Thoracic aorta (tissue), 2 donors: ENCODE data around the gene ALAD. TPM values are rescaled to one million over a fixed set of nuclear protein-coding genes. Genes with fewer than 3 reads are reported as not detected.
"Not testable (repeated sequence)": the region's sequence is repeated elsewhere in the genome, so short reads cannot be mapped to it uniquely, and the experiment has no call there.

Experiments
- ATAC-seq: fragments of 150-250 bp; one replicate; pipeline ENCODE4 v1.8.0; 2017; ENCODE audit warnings: low read depth; ENCODE audit not compliant: insufficient number of reproducible peaks, low FRiP score
- DNase-seq: peaks from one replicate; pipeline ENCODE4 v3.0.0-alpha.2; 2020; ENCODE audit warnings: low spot score
- H3K27ac ChIP-seq, 2 donors: fragments of 200-600 bp; sonication (generic); 1 replicate in 1 of 2; 2 replicates in 1 of 2; pipeline ENCODE4 v1.5.1; 2016; ENCODE audit warnings: mild to moderate bottlenecking in 2 of 2, moderate library complexity in 2 of 2
- H3K27me3 ChIP-seq: fragments of 200-600 bp; sonication (generic); replicated peaks from 2 replicates; pipeline ENCODE4 v1.6.0; 2016; ENCODE audit warnings: mild to moderate bottlenecking; ENCODE audit not compliant: insufficient read depth
- H3K36me3 ChIP-seq: fragments of 200-600 bp; sonication (generic); one replicate; pipeline ENCODE4 v1.5.1; 2016
- H3K4me1 ChIP-seq, 2 donors: fragments of 200-600 bp; sonication (generic); 1 replicate in 1 of 2; 2 replicates in 1 of 2; pipeline versions ENCODE4 v1.5.1 to v1.6.0; 2016; ENCODE audit warnings: low read depth in 2 of 2, mild to moderate bottlenecking in 1 of 2; ENCODE audit not compliant: control insufficient read depth in 1 of 2
- H3K4me3 ChIP-seq: fragments of 200-600 bp; sonication (generic); 2 replicates; pipeline ENCODE4 v1.5.1; 2016; ENCODE audit warnings: mild to moderate bottlenecking
- H3K9me3 ChIP-seq: fragments of 200-600 bp; sonication (generic); 2 replicates; pipeline ENCODE4 v1.5.1; 2016
- total RNA-seq, 2 donors: library from RNA; depleted of rRNA; stranded (reverse); fragments of >200 nt; gene quantifications; one replicate each; pipeline versions ENCODE4 v1.1.0 to v1.2.3, GENCODE V29; 2016
- TF ChIP-seq, protein P1 (sequence below): fragments of 200-600 bp; sonication (generic); IDR thresholded peaks from one replicate; pipeline ENCODE4 v1.5.1; 2019; ENCODE audit warnings: antibody characterized with exemption

ALAD gene
- total RNA-seq, 2 donors from 2014 or later = 23.0 to 26.0 TPM

DNA sequence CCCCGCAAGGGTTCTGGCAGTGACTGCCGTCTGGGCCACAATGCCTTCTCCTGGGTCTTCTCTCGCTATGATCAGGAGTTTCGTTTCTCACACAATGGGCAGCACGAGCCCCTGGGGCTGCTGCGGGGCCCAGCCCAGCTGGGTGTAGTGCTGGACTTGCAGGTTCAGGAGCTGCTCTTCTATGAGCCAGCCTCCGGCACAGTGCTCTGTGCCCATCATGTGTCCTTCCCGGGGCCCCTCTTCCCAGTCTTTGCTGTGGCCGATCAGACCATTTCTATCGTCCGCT is 31.3 kb downstream of the ALAD start:
- no peaks in the 10 kb centered on the region for H3K9me3 ChIP-seq
- no peak overlapping the region for H3K4me3 ChIP-seq
- H3K36me3 ChIP-seq = peaks cover 15% of the 10 kb centered on the region
- DNase-seq (no peak), ATAC-seq (no peak)
- TF ChIP-seq, protein P1, sequence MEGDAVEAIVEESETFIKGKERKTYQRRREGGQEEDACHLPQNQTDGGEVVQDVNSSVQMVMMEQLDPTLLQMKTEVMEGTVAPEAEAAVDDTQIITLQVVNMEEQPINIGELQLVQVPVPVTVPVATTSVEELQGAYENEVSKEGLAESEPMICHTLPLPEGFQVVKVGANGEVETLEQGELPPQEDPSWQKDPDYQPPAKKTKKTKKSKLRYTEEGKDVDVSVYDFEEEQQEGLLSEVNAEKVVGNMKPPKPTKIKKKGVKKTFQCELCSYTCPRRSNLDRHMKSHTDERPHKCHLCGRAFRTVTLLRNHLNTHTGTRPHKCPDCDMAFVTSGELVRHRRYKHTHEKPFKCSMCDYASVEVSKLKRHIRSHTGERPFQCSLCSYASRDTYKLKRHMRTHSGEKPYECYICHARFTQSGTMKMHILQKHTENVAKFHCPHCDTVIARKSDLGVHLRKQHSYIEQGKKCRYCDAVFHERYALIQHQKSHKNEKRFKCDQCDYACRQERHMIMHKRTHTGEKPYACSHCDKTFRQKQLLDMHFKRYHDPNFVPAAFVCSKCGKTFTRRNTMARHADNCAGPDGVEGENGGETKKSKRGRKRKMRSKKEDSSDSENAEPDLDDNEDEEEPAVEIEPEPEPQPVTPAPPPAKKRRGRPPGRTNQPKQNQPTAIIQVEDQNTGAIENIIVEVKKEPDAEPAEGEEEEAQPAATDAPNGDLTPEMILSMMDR = no peak
- H3K27me3 ChIP-seq = no peaks in the 10 kb centered on the region
- no peak overlapping the region for H3K27ac ChIP-seq
- peaks cover 0 to 11% of the 10 kb centered on the region in 2 donors for H3K4me1 ChIP-seq

DNA sequence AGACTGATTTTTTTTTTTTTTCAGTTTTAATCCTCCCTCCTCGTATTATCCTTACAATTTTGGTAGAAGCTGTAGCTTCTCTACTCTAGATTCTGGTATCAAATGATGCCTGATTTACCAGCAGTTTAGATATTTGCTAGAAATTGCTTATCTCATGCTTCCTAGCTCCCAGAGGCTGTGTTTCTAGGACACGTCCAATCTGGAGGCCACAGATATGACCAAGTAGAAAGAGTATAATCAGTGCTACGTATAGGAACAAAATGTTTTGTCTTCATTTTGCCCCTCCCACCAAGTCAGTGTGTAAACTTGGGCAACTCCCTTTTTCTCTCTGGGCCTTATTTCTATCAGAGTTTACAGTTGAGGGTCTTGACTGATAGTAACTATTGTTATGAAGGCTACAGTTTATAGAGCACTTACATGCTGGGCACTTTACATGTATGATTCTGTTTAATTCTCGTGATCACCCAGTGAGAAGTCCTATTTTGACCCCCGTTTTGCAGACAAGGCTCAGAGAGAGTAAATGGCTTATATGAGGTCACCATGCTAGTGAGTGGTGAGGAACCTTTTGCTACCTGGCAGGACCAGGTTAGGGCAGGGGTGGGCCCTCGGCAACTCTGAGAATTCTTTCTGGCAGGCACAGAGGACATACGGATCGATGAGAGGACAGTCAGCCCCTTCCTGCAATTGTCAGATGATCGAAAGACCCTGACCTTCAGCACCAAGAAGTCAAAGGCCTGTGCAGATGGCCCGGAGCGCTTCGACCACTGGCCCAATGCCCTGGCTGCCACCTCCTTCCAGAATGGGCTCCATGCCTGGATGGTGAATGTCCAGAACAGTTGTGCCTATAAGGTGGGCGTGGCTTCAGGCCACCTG is 31.9 kb downstream of the ALAD start:
- DNase-seq (no peak), ATAC-seq (no peak)
- TF ChIP-seq, protein P1 = no peak
- Histone ChIP-seq H3K4me1 (peaks cover 0 to 11% of the 10 kb centered on the region in 2 donors), H3K9me3 (no peaks in the 10 kb centered on the region), H3K27ac (no peak overlapping the region), H3K4me3 (no peak overlapping the region), H3K27me3 (no peaks in the 10 kb centered on the region), H3K36me3 (peaks cover 12% of the 10 kb centered on the region)

DNA sequence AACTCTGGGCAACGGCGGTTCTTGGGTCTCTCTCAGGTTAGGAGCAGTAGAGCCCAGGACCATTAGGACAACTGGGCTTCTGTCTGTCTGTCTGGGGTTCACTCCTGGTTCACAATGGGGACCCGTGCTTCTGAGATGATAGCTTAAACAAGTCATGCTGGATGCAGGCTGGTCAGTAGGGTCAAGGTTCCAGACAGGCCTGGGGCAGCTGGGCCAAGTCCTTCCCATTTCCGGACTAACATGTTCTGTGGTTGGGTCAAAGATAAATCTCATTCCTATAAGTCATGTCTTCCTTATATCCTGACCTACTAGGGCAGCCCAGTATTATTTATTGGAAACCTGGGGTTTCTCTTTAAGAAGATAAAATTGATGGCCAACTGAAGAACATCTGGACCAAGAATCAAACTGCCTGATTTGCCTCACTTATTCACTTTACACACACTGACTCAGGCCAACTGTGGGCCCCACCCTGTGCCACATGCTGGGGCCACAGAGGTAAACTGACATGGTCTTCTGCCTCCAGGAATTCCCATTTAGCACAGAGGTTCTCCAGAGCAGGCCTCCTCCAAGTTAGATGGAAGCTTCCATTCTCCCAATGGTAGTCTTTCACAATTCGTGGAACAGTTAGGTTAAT is 32.6 kb downstream of the ALAD start:
- peaks cover 4% of the 10 kb centered on the region for H3K36me3 ChIP-seq
- TF ChIP-seq, protein P1 = no peak
- no peak overlapping the region for H3K27ac ChIP-seq
- H3K9me3 ChIP-seq = no peaks in the 10 kb centered on the region
- H3K27me3 ChIP-seq = no peaks in the 10 kb centered on the region
- peaks cover 0 to 11% of the 10 kb centered on the region in 2 donors for H3K4me1 ChIP-seq
- H3K4me3 ChIP-seq = no peak overlapping the region
- no peak for DNase-seq
- no peak for ATAC-seq

DNA sequence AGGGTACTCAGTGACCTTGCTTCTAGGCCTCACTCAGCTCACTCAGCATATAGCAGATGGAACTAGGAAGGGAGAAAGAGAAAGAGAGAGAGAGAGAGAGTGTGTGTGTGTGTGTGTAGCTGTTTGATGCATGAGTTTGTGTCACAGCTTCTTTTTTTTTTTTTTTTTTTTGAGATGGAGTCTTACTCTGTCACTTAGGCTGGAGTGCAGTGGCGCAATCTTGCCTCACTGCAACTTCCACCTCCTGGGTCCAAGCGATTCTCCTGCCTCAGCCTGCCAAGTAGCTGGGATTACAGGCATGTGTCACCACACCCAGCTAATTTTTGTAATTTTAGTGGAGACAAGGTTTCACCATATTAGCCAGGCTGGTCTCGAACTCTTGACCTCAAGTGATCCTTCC is 35.4 kb downstream of the ALAD start:
- not testable (repeated sequence) for H3K36me3 ChIP-seq, DNase-seq, H3K4me1 ChIP-seq, H3K9me3 ChIP-seq, H3K27ac ChIP-seq, H3K27me3 ChIP-seq, ATAC-seq, H3K4me3 ChIP-seq

DNA sequence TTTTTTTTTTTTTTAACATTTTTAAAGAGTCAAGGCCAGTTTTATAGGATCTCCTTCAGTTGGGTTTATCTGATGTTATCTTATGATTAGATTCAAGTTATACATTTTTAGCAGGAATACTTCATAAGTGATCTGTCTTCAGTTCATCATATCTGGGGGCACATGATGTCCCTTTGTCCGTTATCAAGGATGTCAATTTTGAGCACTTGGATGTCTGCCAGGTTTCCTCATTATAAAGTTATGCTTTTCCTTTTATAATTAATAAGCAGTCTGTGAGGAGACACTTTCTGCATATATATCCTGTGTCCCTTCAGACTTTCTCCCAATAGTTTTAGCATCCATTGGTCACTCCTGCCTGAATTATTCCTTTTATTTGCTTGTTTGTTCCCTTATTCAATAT is 36.1 kb downstream of the ALAD start:
- Histone ChIP-seq H3K9me3 (no peaks in the 10 kb centered on the region), H3K4me3 (no peak overlapping the region), H3K27ac (no peak overlapping the region), H3K36me3 (no peaks in the 10 kb centered on the region), H3K27me3 (no peaks in the 10 kb centered on the region), H3K4me1 (no peaks in the 10 kb centered on the region)
- no peak for DNase-seq
- ATAC-seq = no peak
- TF ChIP-seq, protein P1 = no peak
